GM12878 (cell line): ENCODE results near the gene KIAA1217. TPM values are rescaled to one million over a fixed set of nuclear protein-coding genes. Genes with fewer than 3 reads are reported as not detected.

ENCODE experiments used
- BMI1 ChIP-seq: fragments of 450-650 bp; IDR thresholded peaks from 2 replicates; pipeline ENCODE4 v1.6.1; 2016; ENCODE audit warnings: mild to moderate bottlenecking, moderate library complexity, borderline replicate concordance
- CBX5 ChIP-seq: sonication (generic); IDR thresholded peaks from 2 replicates; pipeline ENCODE4 v1.6.1; 2016; ENCODE audit warnings: low read depth, moderate library complexity, mild to moderate bottlenecking, inconsistent platforms
- CHD1 ChIP-seq: IDR thresholded peaks from 2 replicates; pipeline ENCODE4 v1.6.1; 2012; ENCODE audit warnings: low read depth, low read length, improper control_type of control experiment
- EP300 ChIP-seq, 2 experiments: fragments of 150-350 bp in 1 of 2; IDR thresholded peaks; 2 replicates each; pipeline ENCODE4 v1.6.1; 2011 to 2012; ENCODE audit warnings: low read depth in 2 of 2, low read length in 2 of 2, borderline replicate concordance in 1 of 2, improper control_type of control experiment in 1 of 2, inconsistent platforms in 1 of 2; ENCODE audit not compliant: control insufficient read depth in 1 of 2
- FOXK2 ChIP-seq: fragments of 450-650 bp; IDR thresholded peaks from 2 replicates; pipeline ENCODE4 v1.6.1; 2017; ENCODE audit warnings: mild to moderate bottlenecking, moderate library complexity
- HCFC1 ChIP-seq: fragments of 150-350 bp; IDR thresholded peaks from 2 replicates; pipeline ENCODE4 v1.6.1; 2014; ENCODE audit warnings: low read length
- HDAC2 ChIP-seq: fragments of 200-600 bp; sonication (generic); IDR thresholded peaks from 2 replicates; pipeline ENCODE4 v1.6.1; 2017
- HDAC6 ChIP-seq: fragments of 200-600 bp; sonication (generic); IDR thresholded peaks from one replicate; pipeline ENCODE4 v1.8.0; 2017; ENCODE audit warnings: antibody characterized with exemption; ENCODE audit not compliant: unreplicated experiment
- LARP7 ChIP-seq: fragments of 450-650 bp; IDR thresholded peaks from 2 replicates; pipeline ENCODE4 v1.6.1; 2017; ENCODE audit warnings: mild to moderate bottlenecking
- MXI1 ChIP-seq: fragments of 150-350 bp; IDR thresholded peaks from 2 replicates; pipeline ENCODE4 v1.6.1; 2011; ENCODE audit warnings: low read depth, mild to moderate bottlenecking, inconsistent platforms, low read length, improper control_type of control experiment
- NFYA ChIP-seq: IDR thresholded peaks from 2 replicates; pipeline ENCODE4 v1.6.1; 2011; ENCODE audit warnings: low read depth, mild to moderate bottlenecking, low read length, improper control_type of control experiment, borderline replicate concordance
- NR2F1 ChIP-seq: fragments of 450-650 bp; conservative IDR thresholded peaks from 2 replicates; pipeline ENCODE4 v1.6.1; 2017; ENCODE audit warnings: mild to moderate bottlenecking
- PAX8 ChIP-seq: fragments of 450-650 bp; IDR thresholded peaks from 2 replicates; pipeline ENCODE4 v1.6.1; 2017; ENCODE audit warnings: mild to moderate bottlenecking, moderate library complexity
- PML ChIP-seq: IDR thresholded peaks from 2 replicates; pipeline ENCODE4 v1.6.1; 2012; ENCODE audit warnings: low read length, inconsistent platforms
- RAD51 ChIP-seq: fragments of 450-650 bp; IDR thresholded peaks from 2 replicates; pipeline ENCODE4 v1.6.1; 2016; ENCODE audit warnings: moderate library complexity, mild to moderate bottlenecking, inconsistent platforms
- RFX5 ChIP-seq: IDR thresholded peaks from 2 replicates; pipeline ENCODE4 v1.6.1; 2011; ENCODE audit warnings: low read depth, low read length, improper control_type of control experiment
- SIN3A ChIP-seq: IDR thresholded peaks from 2 replicates; pipeline ENCODE4 v1.6.1; 2012; ENCODE audit warnings: low read depth, low read length, improper control_type of control experiment
- SMAD1 ChIP-seq: fragments of 450-650 bp; IDR thresholded peaks from 2 replicates; pipeline ENCODE4 v1.6.1; 2018; ENCODE audit warnings: mild to moderate bottlenecking, low read depth; ENCODE audit not compliant: partially characterized antibody
- SMARCA5 ChIP-seq: fragments of 450-650 bp; IDR thresholded peaks from 2 replicates; pipeline ENCODE4 v1.6.1; 2017; ENCODE audit warnings: mild to moderate bottlenecking
- STAT3 ChIP-seq: IDR thresholded peaks from 2 replicates; pipeline ENCODE4 v1.6.1; 2011; ENCODE audit warnings: low read depth, low read length, improper control_type of control experiment
- TBL1XR1 ChIP-seq: IDR thresholded peaks from 2 replicates; pipeline ENCODE4 v1.6.1; 2012; ENCODE audit warnings: low read depth, low read length, improper control_type of control experiment
- TCF12 ChIP-seq: IDR thresholded peaks from 2 replicates; pipeline ENCODE4 v1.6.1; 2011; ENCODE audit warnings: low read depth, mild to moderate bottlenecking, low read length
- YBX1 ChIP-seq: fragments of 450-650 bp; IDR thresholded peaks from 2 replicates; pipeline ENCODE4 v1.6.1; 2016; ENCODE audit warnings: antibody characterized with exemption
- polyA plus RNA-seq, 11 experiments: library from polyadenylated mRNA; depleted of rRNA in 4 of 11; unstranded in 6 of 11; stranded (reverse) in 5 of 11; fragments of >200 nt; fragmentation: Nextera tagmentation in 4 of 11; fragmentation: Illumina TruSeq in 1 of 11; extraction: Ambion mirVana in 4 of 11; extraction: Trizol in 1 of 11; gene quantifications; 1 replicate in 1 of 11; 2 replicates in 10 of 11; pipeline versions ENCODE4 v1.2.1 to v1.2.3, GENCODE V29; 2011 to 2016; ENCODE audit warnings: inconsistent platforms in 2 of 11, missing spikeins in 2 of 11, low read depth in 1 of 11
- total RNA-seq, 4 experiments: library from RNA; depleted of rRNA in 3 of 4; stranded (reverse); fragments of >200 nt in 3 of 4; fragmentation: Illumina TruSeq in 1 of 4; extraction: Trizol in 1 of 4; gene quantifications; 2 replicates each; pipeline versions ENCODE4 v1.2.1 to v1.2.3, GENCODE V29; 2013 to 2021
- TF ChIP-seq, protein P1 (sequence below): fragments of 150-350 bp; IDR thresholded peaks from 2 replicates; pipeline ENCODE4 v1.6.1; 2014; ENCODE audit warnings: mild to moderate bottlenecking, low read depth, low read length
- TF ChIP-seq, protein P2 (sequence below): fragments of 450-650 bp; IDR thresholded peaks from 2 replicates; pipeline ENCODE4 v1.6.1; 2018; ENCODE audit warnings: borderline replicate concordance, mild to moderate bottlenecking; ENCODE audit not compliant: partially characterized antibody
- TF ChIP-seq, protein P3 (sequence below): IDR thresholded peaks from 2 replicates; pipeline ENCODE4 v1.6.1; 2012; ENCODE audit warnings: low read depth, low read length, improper control_type of control experiment

The KIAA1217 gene
- total and polyA plus RNA-seq, 10 of the 15 experiments (the other 5 are each of a cell fraction or from before 2014, with no cell fraction given) = 0.57 to 3.8 (median 2.1) TPM

DNA sequence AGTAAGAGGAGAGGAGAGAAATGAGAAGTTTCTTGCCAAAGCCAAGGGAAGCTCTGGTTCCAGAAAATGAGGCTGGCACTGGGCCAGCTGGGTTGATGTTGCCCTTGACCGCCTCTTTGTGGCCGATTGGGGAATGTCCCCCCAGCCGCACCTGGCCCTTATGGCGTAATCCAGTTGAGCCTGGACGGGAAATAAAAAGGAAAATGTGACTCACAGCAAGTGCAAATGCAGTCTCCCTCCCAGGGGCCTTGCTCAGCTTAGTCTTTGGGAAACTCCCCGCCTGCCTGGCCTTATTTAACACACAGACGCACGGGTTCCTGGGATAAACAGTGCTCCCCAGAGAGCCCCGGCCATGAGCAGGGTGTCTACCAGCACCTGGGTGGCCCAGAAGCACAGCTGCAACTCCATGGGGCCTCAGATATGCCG is 174.8 kb downstream of the KIAA1217 start (continued):
- TF ChIP-seq, protein P1, sequence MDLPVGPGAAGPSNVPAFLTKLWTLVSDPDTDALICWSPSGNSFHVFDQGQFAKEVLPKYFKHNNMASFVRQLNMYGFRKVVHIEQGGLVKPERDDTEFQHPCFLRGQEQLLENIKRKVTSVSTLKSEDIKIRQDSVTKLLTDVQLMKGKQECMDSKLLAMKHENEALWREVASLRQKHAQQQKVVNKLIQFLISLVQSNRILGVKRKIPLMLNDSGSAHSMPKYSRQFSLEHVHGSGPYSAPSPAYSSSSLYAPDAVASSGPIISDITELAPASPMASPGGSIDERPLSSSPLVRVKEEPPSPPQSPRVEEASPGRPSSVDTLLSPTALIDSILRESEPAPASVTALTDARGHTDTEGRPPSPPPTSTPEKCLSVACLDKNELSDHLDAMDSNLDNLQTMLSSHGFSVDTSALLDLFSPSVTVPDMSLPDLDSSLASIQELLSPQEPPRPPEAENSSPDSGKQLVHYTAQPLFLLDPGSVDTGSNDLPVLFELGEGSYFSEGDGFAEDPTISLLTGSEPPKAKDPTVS = no peak
- TF ChIP-seq MXI1 (no peak), SMARCA5 (no peak), PML (0 out of 2 replicates have a peak, but pooled peaks have one; percentile 62), RFX5 (no peak), HCFC1 (no peak), FOXK2 (no peak), HDAC6 (no peak), CHD1 (no peak), YBX1 (no peak), SMAD1 (peak; percentile 99), NFYA (no peak), LARP7 (no peak), CBX5 (0 out of 2 replicates have a peak, but pooled peaks have one; percentile 1), TCF12 (peak; percentile 96), SIN3A (no peak), BMI1 (peak; percentile 61), RAD51 (no peak), TBL1XR1 (peak; percentile 79; the same call in 1 of the 2 replicates), PAX8 (no peak), STAT3 (peak; percentile 91; the same call in 1 of the 2 replicates), HDAC2 (no peak), EP300 (IDR thresholded peaks at IDR 0.05; ENCODE audit: borderline replicate concordance in 1 of 2, control insufficient read depth in 1 of 2, low read depth in 2 of 2, low read length in 2 of 2) (peak; percentile 85 to 86; a peak in 3 of 4 replicates), NR2F1 (peak; percentile 77)
- TF ChIP-seq, protein P2, sequence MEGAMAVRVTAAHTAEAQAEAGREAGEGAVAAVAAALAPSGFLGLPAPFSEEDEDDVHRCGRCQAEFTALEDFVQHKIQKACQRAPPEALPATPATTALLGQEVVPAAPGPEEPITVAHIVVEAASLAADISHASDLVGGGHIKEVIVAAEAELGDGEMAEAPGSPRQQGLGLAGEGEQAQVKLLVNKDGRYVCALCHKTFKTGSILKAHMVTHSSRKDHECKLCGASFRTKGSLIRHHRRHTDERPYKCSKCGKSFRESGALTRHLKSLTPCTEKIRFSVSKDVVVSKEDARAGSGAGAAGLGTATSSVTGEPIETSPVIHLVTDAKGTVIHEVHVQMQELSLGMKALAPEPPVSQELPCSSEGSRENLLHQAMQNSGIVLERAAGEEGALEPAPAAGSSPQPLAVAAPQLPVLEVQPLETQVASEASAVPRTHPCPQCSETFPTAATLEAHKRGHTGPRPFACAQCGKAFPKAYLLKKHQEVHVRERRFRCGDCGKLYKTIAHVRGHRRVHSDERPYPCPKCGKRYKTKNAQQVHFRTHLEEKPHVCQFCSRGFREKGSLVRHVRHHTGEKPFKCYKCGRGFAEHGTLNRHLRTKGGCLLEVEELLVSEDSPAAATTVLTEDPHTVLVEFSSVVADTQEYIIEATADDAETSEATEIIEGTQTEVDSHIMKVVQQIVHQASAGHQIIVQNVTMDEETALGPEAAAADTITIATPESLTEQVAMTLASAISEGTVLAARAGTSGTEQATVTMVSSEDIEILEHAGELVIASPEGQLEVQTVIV = no peak
- TF ChIP-seq, protein P3, sequence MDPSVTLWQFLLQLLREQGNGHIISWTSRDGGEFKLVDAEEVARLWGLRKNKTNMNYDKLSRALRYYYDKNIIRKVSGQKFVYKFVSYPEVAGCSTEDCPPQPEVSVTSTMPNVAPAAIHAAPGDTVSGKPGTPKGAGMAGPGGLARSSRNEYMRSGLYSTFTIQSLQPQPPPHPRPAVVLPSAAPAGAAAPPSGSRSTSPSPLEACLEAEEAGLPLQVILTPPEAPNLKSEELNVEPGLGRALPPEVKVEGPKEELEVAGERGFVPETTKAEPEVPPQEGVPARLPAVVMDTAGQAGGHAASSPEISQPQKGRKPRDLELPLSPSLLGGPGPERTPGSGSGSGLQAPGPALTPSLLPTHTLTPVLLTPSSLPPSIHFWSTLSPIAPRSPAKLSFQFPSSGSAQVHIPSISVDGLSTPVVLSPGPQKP = no peak
